Femur (tissue), 1 donor: ENCODE results near the gene DCUN1D4.
"Not testable (repeated sequence)": the region's sequence is repeated elsewhere in the genome, so short reads cannot be mapped to it uniquely, and the experiment has no call there.

Experiments used
- DNase-seq: peaks from one replicate; pipeline ENCODE4 v3.0.0-alpha.2; 2017

The DCUN1D4 gene

GRCh38 chr4:51855270-51855669 lies 12.3 kb downstream of the DCUN1D4 start:
- no peak for DNase-seq

DNA sequence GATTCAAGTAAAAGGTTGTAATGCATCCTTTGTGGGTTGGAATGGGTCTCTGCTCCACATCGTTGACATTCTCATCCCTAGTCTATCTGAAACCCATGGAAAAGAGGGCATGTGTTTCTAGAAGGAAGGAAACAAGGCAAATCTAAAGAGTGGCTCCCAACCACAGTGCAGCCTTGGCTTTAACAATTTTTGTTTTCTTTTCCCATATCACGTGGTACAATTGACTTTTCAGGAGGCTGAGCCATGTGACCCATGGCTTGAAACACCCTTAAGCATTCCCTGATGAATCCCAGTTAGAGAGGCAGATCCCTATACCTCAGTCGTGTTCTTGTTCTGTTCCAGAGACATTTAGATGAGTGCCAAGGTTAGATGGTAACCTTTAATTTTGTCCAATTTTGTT lies 12.8 kb downstream of the DCUN1D4 start:
- no peak for DNase-seq

DNA sequence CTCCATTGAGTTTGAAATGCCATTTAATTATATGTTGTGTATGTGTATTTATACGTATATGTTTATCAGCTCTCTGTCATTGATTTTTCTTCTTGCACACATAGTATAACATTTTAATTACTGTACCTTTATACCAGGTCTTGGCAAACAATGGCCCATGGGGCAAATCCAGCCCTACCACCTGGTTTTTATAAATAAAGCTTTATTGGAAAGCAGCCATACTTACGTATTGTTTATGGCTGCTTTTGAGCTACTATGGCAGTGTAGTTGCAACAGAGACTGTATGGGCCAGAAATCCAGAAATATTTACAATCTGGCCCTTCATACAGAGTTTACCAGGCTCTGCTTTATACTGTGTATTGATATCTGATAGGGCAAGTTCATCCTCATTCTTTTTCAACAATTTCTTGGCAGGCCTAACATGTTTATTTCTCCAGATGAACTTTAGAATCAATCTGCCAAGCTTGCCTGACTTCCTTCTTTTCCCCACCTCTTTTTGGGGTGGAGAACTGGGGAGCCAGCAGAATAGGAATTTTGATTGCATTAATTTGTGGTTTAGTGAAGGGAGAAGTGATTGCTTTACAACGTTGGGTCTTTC lies 15.8 kb downstream of the DCUN1D4 start:
- no peak for DNase-seq

DNA sequence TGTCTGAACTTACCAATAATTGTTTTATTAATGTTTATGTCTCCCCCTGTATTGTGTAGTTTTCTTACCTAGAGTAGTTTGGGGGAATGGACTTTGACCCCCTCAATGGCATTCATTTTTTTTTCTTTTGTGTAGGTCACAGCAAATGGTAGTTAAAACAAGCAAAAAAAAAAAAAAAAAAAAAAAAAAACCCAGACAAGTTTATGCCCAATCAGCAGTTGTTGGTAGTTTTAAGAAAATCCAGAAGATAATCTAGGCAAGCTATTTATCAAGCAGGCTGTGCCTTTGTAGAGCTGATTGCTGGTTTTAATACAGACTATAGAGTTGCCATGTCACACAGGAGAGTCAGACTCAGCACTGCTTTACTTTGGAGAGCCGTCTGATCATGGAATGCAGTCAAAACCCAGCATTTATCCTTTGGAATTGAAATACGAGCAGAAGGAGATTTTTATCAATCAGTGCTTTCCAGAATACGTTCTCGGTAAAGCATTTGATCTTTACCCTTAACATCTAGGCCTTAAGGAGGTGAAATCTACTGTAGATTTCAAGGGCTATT lies 16.6 kb downstream of the DCUN1D4 start:
- DNase-seq, result no peak

- DNase-seq, result no peak
These were observed 19.2 kb downstream of the DCUN1D4 start for GRCh38 chr4:51862199-51862598.

- no peak for DNase-seq
These were observed 19.8 kb downstream of the DCUN1D4 start for GRCh38 chr4:51862781-51863180.

DNA sequence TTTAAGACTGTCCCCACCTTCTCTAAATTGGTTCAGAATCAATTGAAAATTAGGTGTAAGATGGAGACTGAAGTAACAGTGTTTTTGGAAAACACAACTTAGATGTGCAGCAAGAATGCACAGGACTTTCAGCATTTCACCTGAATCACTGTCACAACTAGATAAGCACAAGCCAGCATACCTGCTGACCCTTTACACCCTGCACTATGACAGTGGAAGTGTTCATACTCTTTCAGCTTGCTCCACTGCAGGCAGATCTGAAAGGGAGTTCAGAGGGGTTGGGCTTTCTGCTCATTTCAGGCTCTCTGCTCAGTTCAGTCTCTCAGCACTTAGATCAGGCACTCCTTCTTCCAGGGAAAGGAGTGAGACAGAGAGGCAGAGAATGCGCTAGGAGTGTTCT lies 22.8 kb downstream of the DCUN1D4 start:
- no peak for DNase-seq

- DNase-seq, result no peak
These were observed 23.9 kb downstream of the DCUN1D4 start for GRCh38 chr4:51866835-51867234.

DNA sequence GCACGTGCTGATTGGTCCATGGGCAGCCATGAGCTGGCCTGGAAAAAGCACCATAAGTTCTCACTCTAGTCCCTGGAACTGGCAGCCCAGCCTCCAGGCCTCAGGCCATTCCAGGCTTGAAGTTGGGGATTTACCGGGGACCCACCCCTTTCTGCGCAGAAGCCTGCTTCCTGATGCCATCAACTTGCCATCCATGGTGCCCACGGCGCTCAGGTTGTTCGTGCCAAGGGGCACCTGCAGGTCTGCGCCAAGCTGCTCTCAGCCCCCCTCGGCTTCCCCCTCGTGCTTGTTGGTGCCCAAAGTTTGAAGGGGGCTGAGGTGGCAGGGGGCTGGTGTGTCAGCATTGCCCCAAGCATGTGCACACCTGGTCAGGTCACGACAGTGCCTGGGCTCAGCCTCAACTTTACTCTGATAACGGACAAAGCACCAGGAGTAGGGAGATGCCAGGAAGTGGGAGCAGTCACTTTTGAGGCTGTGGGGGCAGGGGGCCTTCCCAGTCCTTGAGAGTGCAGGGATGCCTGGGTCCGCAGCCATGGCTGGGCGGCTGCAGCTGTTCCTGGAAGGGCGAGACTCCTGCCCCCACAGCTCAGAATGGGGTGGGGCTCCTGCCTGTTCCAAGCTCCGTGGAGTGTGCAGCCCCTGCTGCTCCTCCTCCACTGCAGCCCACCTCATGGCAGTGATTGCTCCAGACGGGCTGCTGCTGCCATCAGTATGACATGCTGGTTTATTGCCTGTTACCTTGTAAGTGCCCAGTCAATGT lies 24.9 kb downstream of the DCUN1D4 start:
- no peak for DNase-seq

GRCh38 chr4:51868449-51868847 lies 25.5 kb downstream of the DCUN1D4 start:
- no peak for DNase-seq

GRCh38 chr4:51870441-51871188 lies 27.7 kb downstream of the DCUN1D4 start:
- no peak for DNase-seq

DNA sequence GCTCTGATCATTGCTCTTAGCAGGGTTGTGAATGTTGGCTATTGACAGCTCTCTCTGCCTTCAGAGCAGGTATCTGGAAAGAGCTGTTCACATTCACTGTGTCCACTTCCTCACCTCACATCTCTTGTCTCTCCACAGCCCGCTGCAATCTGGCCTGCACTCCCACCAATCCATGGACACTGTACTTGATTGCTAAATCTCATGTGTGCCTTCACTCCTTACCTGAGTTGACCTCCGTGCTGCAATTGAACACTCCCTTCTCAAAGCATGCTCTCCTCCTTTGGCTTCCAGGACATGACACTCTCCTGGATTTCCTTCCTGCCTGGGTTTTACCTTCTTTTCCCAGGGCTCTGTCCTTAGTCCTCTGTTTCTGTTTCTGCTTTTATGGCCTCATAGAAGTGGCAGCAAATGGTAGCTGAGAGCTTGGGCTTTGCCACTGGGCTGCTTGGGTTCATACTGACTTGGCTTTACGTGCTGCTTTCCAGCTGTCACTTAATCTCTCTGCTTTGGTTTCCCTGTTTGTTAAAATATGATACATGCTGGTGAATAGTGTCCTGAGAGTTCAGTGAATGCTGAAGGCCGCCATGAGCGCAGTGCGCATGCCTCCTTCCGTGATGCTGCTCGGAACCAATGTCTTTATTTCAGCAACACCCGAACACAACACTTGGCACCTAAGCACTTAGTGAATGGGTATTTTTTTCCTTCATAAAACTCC lies 29.5 kb downstream of the DCUN1D4 start:
- no peak for DNase-seq

GRCh38 chr4:51874551-51874950 lies 31.6 kb downstream of the DCUN1D4 start:
- no peak for DNase-seq

DNA sequence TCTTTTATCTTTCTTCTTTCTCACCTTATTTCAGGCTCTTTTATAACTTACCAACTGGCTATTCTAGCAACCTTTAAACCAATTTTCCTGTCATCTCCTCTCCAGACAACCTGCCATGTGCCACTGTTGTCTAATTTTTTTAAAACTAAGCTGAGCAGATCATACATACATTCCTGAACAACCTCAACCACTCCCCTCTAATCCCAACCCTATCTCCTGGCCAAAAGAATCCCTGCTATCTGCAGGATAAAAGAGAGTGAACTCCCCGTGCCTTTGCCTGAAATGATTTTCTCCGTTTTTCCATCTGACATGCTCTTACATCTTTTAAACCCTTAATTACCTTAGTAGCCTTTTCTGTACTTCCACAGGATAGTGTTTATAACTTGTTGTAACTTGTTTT lies 35.5 kb downstream of the DCUN1D4 start:
- DNase-seq, result no peak

DNA sequence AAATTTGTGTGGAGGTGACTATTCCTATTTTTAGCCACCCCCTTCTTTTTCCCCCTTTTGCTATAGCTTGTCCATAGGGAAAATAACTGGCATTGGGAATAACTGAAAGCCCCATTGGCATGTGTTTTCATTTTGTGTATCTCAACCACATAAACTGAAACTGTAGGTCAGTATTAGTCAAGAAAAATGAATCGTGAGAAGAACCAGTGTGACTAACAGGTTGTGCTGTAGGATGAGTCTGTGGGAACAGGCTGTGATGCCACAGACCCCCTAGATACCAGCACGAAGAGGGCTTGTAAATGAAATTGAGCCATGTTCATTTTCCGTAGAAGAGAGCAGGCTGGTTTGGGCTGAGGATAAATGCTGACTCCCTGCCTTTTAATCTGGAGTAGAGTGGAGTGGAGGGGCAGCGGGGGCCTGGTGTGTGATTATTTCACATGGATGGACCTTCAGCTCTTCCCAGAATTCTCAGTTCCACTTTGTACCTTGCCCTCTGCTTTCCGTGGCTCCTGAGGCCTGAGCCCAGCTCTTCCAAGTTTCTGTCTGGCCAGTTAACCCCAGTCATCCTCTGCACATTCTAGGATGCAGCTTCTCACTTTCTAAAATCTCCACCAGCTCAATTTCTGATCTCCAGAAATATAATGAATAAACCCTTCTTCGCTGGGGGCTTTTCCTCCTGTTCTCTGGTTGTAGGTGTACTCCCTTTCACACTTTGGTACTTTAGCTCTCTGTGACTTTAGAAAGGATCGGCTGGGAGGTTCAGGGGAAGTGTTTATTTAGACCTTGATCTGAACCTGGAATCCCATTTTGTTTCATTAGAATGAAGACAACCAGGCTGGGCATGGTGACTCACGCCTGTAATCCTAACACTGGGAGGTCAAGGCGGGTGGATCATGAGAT lies 37.3 kb downstream of the DCUN1D4 start:
- no peak for DNase-seq

GRCh38 chr4:51884055-51884454 lies 41.1 kb downstream of the DCUN1D4 start:
- no peak for DNase-seq

DNA sequence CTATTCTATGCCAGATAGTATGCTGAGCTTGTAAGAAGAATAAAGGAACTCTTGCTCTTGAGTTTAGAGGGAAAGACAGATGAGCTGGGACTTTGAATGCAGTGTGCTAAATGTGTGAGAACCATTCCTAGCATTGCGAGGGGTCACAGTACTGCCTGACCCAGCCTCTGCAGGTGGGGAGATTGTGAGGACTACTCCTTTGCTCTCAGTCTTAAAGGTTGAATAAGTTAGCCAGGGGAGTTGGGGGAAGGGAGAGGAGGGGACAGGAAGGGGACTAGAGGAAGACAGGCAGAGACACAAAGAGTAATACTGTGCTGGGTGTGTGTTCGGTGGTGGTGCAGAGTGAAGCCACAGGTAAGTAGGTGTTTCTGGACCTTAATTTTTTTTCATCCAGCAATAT lies 41.7 kb downstream of the DCUN1D4 start:
- no peak for DNase-seq

- no peak for DNase-seq
These were observed 42.4 kb downstream of the DCUN1D4 start for GRCh38 chr4:51885363-51885762.

- no peak for DNase-seq
These were observed 47.8 kb downstream of the DCUN1D4 start for GRCh38 chr4:51890760-51891159.

- not testable (repeated sequence) for DNase-seq
These were observed 50.4 kb downstream of the DCUN1D4 start for GRCh38 chr4:51893402-51893801.

DNA sequence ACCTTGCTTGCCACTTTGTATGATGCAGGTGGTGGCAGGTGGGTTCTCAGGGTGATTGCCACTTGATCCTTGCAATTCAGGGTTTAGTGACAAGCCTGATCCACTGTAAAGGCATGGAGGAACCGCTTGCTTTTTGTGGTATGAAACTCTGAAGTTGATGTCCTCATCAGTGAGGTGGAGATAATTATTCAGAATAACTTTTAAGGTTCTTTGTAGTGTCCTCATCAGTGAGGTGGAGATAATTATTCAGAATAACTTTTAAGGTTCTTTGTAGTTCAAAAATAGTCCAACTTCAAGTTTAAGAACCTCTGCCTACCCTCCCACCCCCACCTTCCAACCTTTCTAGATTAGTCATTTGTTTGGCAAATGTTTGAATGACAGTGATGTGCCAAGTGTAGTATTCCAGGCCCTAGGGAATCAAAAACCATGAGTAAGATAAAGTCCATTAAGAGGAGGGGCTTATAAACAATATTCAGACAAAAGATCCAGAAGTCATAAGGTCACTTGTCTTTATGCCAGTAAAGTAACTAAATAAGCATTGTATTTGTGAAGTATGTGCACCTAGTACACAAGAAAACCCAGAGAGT lies 51.2 kb downstream of the DCUN1D4 start:
- no peak for DNase-seq

DNA sequence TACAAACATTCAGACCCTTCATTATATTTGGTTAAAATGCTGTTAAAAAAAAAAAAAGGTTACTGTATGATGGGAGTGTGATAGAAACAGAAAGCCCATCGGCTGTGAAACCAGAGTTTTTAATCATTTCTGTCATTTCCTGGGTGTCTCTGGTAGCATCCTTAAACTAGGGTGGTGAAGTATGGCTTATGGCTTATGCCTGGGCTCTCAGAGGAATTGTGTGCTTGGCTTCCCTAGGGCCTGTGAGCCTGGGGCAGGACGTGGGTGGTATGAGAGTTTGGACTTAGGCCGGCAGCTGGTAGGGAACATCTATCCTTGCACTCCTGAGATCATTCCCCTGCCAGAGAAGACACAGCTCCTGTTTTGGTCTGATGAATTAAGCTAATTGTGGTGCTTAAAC lies 52.2 kb downstream of the DCUN1D4 start:
- no peak for DNase-seq
